ENCODE measurements around the gene AP4S1.
"Not testable (repeated sequence)": the region's sequence is repeated elsewhere in the genome, so short reads cannot be mapped to it uniquely, and the experiment has no call there.

The AP4S1 gene

GRCh38 chr14:31009836-31010574, 15.4 kb upstream of the AP4S1 start:
- DNase-seq: no peak

- no peak for DNase-seq
Measured at GRCh38 chr14:31010935-31011334, 14.5 kb upstream of the AP4S1 start.

GRCh38 chr14:31013841-31014240, 11.6 kb upstream of the AP4S1 start:
- no peak for DNase-seq

DNA sequence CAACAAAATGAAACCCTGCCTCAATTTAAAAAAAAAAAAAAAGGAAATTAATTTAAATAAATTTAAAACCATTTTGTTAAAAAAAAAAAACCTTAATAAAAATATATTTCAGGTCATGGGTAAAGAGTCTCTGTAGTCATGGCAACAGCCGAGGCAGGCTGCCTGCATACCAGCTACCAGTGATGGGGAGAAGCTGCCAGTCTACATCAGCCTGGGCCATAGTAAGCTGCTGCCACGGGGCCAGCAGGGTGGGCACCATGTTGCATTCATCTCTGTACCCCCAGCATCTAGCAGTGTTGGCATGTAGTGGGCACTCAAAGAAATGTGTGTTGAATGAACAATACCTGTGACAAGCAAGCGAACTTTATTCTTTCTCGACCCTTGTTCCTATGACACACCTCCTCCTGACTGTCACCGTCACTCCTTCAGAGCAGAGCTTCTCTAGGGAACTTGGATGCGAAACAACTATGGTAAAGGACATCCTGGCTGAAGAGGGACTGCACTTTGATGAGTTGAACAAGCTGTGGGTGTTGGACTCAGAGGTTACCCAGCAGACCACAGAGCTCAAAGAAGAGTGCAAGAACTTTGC, 7.3 kb upstream of the AP4S1 start:
- no peak for DNase-seq

DNA sequence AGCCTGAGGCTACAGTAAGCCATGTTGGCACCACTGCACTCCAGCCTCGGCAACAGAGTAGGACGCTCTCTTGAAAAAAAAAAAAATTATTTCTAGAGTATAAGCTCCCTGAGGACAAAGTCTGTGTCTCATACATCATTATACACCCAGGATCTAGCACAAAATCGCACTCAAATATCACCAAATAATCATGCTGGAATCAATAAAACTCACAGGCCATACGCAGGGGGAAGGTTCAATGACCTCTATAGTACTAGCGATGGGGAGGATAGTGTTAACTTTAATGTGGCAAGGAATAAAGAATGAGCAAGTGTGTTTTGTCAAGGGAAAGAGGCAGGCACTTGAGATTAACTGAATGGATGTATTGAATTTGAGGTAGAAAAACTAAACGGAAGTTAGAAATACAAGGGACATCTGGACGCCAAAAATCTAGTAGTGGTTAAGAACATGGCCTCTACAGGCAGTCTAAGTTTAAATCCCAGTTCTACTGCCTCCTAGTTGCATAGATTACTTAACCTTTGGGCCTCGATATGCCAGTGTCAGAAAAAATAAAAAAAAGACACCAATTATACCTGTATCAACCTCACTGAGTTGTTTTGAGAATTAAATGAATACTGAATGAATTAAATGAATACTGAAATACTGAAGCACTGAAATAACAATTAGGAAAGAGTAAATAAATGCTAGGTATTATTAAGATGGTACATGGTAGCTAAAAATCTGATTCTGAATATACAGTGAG, 4.4 kb upstream of the AP4S1 start:
- no peak for DNase-seq

DNA sequence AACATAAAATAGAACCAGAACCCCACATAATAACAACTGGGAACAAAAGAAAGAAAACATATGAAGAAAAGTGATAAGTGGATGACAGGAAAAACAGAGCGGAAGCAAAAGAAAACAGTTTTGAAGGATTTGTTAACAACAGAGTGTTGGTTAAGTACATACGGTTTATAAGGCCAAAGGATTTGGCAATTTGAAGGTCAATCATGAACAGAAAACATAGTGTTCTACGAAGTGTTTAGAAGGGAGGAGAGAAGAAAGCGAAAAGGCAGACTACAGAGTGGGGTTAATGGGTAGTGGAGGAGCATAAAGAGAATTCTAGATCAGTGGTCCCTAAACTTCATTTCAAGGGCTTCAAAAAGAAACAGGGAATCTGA, 3.9 kb upstream of the AP4S1 start:
- no peak for DNase-seq

- no peak for DNase-seq
Measured at GRCh38 chr14:31022386-31022785, 3.1 kb upstream of the AP4S1 start.

DNA sequence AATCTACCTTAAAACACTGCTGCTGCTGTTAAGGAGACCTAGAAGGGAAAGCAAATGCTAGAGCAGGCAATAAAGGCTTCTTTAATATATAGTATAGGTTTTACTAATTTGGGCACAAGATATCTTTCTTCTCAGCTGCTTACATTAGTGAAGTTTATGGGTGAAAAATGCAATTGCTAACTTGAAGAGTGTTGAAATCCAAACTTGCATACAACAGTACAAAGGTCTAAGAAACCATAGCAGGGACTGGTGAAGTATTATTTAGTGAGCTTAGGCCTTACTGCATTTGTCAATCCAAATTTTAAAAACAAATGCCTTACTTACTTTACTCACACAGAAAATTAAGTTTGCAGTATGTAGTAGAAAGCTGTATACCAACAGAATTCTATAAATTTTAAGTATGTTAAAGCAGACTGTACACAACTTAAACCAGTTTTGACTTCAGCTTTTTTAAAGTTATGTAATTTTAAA, 1.4 kb upstream of the AP4S1 start:
- no peak for DNase-seq

DNA sequence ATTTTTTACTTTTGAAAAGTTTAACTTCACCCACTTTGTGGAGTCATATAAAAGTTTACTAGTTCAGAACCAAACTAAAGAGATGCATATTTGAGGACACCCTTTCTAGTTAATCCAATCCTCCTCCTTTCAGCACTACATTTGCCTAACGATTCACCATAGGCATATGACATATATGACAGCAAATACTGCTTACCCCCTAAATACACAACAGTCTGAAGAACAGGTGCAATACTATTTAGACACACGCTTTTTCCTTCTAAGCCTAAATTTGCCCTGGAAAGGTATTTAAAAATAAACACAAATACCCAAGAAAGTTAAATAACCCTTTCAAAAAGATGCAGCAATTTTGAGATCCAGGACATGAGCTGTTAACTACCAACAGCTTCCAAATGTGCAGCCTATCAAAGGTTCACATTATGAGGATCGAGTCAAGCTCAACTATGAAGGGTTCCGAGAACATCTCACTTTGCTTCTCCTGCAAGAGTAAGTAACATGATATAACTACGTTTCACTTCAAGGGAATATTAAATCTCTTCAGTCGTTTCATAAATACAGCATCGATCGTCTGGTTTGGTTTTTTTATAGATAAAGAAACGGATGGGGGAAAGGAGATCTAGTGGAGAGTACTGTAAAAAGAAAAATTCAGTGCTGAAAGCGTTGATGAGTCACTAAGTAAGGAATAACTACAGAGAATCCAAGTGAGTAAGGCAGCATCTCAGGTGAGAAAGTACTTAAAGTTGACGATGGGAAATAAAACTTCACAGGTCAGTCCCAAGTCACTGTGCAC, 677 bp upstream of the AP4S1 start:
- DNase-seq: no peak

GRCh38 chr14:31026077-31026449, 614 bp downstream of the AP4S1 start, which contains the start of gene STRN3:
Gene STRN3 (minus strand): TSS chr14:31026379. CDS start chr14:31026185, 194 bp downstream.
- no peak for DNase-seq

GRCh38 chr14:31026450-31027235, 1.2 kb downstream of the AP4S1 start:
- peak; percentile 93 to 98 for DNase-seq

DNA sequence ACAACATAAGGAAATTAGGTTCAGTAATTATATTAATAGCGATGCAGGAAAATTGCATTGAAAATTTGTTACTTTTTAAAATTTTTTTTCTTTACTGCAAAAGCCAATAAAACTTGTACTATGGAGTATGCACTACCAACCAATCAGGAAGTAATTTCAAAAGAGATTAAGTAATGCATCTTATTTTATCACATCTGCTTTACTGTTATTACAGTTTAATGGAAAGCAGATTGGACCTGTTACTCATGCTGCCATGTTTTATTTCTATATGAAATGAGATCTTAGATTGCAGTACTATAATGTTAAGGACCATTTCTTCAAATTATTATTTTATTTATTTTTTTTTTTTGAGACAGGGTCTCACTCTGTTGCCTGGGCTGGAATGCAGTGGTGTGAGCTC, 2.4 kb downstream of the AP4S1 start:
- DNase-seq: no peak

DNA sequence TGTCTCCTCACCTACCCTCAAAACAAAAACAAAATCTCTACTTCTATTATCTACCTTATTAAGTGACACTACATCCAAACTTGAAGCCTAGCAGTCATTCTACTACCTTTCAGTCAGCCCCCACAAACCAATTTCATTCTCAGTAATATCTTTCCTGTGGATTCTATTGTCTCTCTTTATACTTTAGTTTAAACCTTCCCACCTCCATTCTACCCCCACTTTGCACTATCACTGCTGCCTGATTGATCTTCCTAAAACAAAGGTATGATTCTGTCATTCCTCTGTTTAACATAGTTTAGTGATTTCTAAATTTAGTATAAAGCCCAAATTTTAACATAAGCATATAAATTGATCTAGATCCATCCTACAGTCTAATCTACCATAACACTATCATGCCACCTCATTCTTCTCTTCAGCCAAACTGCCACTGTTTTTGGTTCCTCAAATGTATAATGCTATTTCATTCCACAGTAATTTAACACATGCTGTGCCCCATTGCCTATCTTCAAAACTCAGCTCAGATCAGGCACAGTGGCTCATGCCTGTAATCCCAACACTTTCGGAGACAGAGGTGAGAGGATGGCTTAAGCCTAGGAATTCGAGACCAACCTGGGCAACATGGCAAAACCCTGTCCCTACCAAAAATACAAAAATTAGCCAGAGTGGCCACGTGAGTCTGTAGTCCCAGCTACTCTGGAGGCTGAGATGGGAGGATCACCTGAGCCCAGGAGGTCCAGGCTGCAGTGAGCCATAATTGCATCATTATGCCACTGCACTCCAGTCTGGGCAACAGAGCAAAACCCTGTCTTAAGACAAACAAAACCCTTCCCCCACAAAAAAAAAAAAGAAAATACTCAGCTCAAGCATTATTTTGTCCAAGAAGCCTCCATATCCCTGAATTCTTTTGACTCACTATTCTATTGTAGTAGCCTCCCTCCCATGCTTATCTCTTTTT, 3.8 kb downstream of the AP4S1 start:
- DNase-seq: peak in 1 of 2 experiments; percentile 3

GRCh38 chr14:31030469-31030868, 5.0 kb downstream of the AP4S1 start:
- no peak for DNase-seq

- no peak for DNase-seq
Measured at GRCh38 chr14:31036552-31036951, 11.1 kb downstream of the AP4S1 start.

- DNase-seq: no peak
Measured at GRCh38 chr14:31037709-31038221, 12.3 kb downstream of the AP4S1 start.

GRCh38 chr14:31038521-31039166, 13.2 kb downstream of the AP4S1 start:
- no peak for DNase-seq

DNA sequence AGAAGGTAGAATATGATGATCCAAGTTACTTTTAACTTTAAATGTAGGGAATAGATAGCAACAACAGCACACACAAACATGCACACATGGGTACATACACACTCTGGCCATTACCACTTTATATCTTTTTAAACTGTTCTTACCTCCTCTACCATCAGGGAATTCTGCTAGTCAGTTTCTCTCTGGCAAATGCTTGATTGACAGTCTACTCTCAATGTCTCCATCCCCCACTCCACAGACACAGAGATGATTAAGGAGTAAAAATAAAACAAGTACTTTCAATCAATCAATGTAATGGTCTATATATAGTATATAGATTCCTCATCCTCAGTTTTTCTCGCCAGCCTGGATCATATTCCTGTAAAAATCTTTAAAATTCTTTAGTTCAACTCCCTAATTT, 16.9 kb downstream of the AP4S1 start:
- DNase-seq: no peak

GRCh38 chr14:31042893-31043292, 17.4 kb downstream of the AP4S1 start:
- not testable (repeated sequence) for DNase-seq

GRCh38 chr14:31043379-31043778, 17.9 kb downstream of the AP4S1 start:
- DNase-seq: no peak
